HS-27A (cell line): ENCODE results near the gene ELMO1.

ENCODE experiments used
- DNase-seq: peaks from one replicate; pipeline ENCODE4 v3.0.0-alpha.2; 2012; ENCODE audit warnings: low read depth, missing footprints

The ELMO1 gene

DNA sequence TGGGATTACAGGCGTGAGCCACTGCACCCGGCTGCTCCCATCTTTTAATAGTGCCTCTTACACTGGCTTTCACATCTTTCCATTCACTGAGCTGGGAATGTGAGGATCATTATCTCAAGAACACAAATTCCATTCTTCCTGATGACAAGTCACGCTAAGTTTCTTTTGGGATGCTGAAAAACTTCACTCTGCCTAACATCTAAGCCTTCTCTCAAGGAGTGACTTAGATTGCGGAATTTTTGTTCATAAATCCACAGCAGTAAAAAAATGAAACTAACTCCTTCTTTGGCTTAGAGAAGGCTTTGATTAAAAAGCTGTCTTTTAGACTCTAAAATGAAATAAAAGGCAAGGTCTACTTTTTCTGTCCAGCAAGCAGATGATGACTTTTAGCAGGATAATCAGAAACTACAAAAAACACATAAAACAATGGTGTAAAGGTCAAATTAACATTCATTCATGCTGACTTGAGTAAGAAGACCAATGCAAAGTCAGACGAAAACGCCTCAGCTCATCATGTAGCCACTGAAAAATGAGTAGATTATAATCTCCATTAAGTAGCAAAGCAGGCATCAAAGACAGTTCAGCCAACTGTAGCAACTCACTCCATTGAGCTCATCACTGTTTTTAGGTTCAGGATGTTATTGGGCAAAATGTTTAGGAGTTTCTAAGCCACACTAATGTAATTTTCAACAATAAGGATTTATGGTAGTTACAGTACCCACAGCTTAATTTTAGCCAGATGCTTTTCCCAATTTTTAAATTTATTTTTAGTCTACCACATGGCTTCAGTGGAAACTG, 178.8 kb downstream of the ELMO1 start:
- DNase-seq, result no peak

DNA sequence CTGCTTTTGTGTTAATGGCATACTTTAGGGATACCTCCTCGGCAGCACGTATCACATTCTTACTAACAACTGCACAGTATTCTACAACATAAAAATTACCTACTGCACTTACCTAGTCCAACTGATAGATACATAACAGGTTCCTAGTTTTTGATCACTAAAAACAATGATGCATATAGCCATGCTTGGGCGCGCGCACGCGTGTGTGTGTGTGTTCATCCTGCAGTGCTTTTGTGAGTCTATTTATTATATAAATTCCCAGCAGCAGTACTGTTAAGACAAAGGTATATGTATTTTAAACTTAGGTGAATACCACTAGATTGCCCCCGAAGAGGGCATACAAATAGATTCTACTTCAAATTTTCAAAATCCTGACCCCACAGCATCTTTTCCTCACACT, 181.4 kb downstream of the ELMO1 start:
- DNase-seq, result no peak

DNA sequence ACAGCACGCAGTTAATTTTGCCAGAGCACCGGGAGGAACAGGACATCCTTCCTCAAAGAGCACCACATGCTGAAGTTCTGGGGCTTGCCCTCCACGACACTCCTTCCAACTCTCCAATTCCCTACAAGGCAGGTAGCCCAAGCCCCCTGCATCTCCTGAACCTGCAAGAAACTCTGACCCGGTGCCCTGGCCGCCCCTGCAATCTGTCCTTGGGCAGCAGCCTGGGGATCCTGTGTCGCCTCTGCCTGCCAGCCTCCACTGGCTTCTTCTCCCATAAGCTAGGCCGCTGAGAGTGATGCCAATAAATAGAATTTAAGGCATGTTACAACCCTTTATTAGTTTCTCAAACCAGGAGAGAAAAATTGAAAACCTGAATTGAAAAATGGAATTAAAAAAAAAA, 182.8 kb downstream of the ELMO1 start:
- DNase-seq, result no peak

DNA sequence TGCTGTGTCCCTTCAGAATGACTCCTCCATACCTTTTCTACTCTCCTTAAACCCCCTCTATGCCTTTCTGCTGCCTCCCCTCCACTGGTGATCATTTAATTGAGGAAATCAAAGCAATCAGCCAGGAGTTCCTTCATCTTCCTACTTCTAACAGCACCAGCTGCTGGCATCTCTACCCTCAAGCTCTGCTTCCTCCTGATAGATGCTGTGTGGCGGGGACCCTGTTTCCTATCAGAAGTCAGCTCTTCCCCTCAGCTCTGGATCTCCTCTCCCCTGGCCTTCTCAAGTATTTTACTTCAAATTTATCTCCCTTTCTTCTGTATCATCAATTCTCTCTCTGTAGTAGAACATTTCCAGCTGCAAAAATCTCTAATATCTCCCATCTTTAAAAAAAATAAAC, 183.7 kb downstream of the ELMO1 start:
- DNase-seq, result no peak

DNA sequence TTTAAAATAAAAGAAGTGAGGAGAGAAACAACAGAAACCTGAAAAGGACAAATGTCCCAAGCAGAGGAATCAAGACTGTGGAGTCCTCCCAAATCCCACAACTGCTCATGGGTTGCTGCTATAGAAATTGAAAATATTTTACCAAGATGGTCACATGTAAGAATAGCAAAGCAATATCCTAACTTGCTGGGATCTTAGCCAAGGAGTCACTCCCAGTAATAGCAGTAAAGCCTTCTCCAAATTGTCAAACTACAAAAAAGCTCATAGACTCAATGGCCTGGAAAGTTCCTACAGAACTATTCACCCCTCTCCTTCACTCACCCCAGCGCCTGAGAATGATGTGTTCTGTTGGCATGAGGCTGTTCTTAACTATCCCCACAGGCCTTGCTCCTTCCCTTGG, 186.5 kb downstream of the ELMO1 start:
- DNase-seq, result no peak

DNA sequence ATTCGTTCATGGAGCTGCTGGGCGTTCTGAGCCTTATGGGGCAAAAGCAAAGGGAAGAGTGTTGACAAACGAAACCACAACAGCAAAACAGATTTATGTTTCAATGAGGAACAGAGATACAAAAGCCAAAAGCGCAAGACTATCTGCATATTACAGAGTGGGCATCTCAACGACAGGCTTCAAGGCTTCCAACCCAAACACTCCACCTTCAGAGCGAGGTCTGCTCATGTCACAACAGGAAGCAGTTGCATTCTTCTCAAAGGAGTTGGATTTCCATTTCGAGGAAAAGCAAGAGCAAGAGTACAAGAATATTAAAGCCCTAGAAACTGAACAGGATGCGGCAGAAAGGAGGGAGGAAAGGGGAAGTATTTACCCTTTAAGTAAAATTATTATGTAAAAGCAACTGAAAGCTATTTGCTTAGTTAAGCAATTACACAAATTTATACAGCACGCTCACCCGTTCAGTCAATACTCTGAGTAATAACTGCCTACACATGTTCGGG, 189.3 kb downstream of the ELMO1 start:
- DNase-seq, result no peak

DNA sequence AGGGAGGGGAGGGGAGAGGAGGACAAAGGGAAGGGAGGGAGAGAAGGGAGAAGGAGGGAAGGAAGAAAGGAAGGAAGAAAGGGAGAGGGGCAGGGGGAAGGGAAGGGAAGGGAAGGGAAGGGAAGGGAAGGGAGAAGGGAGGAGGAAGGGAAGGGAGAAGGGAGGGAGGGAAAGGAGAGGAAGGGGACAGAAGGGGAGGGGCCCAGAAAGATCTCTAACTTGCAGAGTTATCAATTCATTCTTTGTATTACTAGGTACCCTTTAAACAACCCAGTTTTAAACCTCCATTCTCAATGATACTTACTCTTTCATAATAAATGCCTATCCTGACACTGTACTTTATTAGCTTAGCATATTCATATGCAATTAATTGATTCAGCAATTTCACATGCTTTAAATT, 192.0 kb downstream of the ELMO1 start:
- DNase-seq, result no peak

DNA sequence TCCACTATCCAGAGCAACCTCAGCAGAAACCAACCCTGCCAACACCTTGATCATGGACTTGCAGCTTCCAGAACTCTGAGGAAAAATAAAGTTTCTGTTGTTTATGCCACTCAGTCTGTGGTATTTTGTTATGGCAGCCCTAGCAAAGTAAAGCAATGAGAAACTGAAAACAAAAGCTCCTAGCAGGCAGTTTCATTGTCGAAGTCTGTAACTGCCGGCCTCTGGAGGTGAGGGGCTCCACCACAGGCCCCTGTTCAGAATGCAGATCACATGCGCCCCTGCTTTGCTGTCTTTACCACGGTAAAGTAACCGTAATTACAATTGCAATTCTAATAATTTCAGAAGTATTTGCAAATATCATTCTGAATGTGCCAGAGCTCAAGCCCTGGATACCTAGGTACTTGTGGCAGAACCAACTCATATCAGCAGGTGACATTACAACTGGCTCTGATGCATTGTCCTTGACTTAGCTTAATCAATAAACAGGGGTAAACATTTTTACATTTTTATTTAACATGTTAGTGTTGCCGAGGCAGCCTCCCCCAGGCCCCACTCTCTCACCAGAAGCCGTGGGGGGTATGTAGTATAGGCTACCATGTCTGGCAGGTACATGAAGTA, 193.2 kb downstream of the ELMO1 start:
- DNase-seq, result no peak

DNA sequence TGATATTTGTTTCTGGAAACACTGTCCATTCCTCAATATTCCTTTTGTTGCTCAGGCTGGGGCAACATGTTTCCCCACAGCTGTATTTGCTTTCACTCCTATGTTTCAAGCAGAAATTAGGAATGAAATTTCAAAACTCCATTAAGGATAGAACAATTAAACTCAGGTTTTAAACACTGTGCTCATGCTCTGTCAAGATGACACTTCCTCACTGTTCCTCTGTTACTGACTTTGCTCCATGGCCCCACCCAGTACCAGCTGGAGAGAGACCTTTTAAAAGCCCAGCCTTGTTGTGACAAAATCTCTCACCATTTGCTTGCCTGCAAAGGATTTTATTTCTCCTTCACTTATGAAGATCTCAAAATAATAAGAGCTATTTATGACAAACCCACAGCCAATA, 197.4 kb downstream of the ELMO1 start:
- no peak for DNase-seq

DNA sequence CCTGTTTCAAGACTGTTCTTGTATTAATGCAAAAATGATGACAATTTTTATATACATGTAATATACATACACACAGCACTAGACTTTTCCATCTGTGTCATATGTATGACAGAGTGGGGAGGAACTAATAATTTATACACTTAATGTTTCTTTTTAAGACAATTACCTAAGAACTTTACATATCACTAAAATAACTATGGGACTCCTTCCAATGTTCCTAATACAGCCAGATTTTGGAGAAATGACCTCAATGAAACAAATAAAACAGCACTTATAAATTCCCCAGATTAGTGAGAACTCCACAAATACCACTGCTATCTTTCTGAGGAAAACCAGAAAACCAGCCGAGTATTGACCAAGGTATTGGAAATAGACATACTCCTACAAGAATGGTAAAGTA, 199.4 kb downstream of the ELMO1 start:
- DNase-seq, result no peak

DNA sequence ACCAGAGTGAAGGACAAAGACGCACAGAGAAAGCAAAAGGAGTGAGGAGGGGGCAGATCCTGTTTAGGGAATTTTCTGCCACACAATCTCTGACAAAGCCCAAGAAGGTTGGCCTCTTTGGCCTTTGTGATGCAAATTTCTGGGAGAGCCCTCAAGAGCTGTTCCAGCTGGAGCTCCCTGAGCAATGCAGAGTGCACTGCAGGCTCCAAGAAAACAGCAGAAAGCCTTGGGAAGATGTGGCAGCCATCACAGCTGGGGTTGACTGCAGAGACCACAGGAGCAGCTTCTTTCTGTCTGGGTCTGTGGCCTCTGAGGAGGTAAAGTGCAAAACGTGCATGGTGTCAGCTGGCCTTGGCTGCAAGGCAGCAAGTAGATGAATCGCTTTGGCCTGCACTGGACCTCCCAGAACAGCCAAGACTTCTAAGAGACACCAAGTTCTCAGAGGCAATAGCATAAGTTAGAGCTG, 200.2 kb downstream of the ELMO1 start:
- no peak for DNase-seq

DNA sequence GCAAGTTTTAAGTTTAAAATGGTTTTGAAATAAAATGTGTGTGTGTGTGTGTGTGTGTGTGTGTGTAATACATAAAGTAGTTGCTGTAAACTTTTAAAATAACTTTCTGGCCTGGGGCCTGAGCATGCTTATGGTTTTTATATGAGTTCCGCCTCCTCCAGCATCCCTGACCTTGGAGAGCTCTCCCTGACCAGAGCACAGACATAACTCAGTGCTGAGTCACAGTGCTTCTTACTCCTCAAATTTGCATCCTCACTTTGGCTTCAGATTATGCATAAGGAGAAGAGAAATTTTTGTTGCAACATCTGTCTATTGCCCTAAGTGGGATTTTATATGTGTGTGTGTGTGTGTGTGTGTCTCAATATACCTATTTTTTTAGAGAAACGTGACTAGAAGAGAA, 200.8 kb downstream of the ELMO1 start:
- no peak for DNase-seq

DNA sequence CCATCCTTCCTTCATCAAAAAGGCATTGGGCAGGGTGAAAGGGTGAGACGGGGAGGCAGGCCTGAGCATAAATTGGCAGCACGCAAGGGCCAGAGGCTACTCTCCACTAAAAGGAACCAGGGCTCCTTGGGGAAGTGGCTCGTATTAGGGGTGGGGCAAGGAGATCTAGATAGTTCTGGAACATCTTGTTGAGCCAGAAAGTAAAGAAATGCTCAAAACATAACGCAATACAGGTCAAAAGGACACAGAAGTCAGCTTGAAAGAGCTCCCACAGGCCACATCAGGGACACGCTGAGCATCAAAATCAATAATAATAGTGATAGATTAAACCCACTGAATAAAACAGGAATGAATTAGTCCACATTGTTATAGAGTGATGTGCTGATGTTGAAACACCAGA, 203.1 kb downstream of the ELMO1 start:
- DNase-seq, result no peak

DNA sequence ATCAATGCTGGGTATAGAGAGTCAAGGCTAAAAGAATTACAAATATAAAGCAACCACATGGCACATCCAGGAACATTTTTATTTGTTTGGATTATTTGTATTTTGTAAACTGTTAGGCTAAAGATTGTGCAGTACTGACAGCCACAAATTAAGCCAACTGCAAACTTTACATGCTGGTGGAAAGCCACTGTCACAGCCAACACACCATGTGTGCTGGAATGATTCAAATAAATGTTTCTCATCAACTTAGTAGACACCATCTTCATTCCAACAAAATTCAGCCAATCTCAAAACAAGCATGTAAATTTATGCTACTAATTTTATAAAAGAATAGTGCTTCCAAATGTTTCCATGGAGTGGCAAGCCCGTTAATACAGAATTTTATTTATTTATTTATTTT, 211.8 kb downstream of the ELMO1 start:
- no peak for DNase-seq

DNA sequence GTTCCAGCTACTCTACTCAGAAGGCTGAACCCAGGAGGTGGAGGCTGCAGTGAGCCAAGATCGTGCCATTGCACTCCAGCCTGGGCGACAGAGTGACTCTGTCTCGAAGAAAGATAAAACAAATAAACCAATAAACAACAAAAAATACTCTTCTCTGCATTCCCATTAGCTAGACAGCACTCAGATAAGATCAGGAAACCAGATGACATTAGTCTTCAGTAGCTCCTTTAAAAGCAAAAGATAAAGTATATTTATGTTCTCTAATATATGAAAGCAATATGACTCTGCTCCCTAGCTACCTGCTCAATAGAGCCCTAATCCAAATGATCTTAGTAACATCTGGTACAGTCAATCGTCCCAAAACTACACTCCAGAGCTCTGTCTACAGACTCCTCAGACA, 212.9 kb downstream of the ELMO1 start:
- no peak for DNase-seq

DNA sequence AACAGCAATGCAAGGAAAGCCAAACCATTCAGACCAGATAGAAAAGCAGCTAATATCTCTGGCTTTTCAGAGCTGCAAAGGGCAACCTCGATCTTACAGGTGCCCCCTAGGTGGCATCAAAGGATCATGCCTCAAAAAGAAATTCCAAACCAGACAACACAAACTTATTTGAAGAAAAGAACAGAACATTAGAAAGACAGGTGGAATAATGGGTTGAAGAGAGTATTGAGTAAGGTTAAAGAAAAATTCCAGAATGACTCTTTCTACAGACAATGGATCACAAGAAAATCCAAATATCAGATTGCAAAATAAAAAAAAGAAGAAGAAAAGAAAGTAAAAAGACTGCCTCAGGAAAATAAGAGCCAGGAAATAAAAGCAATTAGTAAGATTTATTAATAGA, 213.7 kb downstream of the ELMO1 start:
- DNase-seq, result no peak

DNA sequence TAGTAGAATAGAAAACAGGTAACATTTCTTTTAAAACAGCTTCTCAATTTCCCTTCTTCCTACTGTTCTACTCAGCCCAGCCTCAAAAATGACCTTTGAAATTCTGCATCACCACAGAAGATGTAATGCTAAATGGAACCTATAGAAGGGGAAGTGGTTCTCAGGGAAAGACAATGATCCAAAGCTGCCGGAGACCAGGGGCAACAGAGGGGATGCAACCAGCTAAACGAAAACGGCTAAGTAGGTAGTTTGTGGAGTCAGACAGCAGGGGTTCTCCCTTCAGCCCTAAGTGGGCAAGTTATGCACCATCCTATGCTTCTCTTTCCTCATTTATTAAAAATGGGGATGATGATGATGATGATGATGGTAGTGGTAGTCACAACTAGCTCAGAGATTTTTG, 214.3 kb downstream of the ELMO1 start:
- DNase-seq, result no peak

DNA sequence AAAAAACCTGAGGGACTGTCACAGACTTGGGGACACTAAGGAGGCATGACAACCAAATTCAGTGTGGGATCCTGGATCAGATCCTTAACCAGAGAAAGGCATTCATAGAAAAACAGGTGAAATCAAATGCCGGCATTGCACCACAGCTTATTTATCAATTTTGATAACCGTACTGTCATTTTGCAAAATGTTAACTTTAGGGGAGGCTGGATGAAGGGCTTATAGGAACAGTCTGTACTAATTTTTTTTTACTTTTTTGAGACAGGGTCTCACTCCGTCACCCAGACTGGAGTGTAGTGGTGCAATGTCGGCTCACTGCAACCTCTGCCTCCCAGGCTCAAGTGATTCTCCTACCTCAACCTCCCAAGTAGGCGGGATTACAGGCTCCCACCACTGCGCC, 217.1 kb downstream of the ELMO1 start:
- DNase-seq, result no peak

DNA sequence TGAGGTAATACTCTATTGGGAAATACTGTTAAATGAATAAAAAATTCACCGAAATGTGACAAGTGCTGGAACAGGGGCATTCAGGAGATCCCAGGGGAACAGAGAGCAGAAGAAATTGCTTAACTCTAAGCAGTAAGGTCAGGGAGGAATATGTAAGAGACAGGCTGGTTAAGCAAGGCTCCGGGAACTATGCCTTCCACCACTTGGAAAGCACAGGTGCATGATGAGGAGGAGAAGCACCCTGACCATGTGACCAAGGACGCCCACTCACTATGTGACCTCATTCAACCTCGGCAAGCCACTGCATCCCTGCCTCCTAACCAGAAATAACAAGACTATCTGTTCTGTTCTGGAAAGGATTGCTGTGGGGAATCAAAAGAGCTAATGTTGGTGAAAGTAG, 218.4 kb downstream of the ELMO1 start:
- DNase-seq, result no peak

DNA sequence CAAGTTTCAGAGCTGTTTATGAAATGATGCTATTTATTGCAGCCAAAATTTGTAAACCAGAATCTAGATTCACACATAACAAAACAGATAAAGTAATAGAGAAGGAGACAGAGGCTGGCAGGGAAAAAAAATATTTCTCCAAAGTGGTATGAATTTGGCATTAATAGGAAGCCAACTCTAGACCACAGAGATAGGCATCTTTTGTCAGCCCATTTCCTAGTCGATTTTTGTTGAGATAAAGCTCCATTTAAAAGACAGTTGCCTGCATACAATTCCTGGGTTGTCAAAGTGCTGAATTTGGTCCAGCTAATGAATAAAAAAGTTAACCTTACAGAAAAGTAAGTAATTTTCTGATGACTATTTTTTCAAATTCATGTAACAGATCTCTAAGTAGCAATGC, 219.3 kb downstream of the ELMO1 start:
- DNase-seq, result no peak

DNA sequence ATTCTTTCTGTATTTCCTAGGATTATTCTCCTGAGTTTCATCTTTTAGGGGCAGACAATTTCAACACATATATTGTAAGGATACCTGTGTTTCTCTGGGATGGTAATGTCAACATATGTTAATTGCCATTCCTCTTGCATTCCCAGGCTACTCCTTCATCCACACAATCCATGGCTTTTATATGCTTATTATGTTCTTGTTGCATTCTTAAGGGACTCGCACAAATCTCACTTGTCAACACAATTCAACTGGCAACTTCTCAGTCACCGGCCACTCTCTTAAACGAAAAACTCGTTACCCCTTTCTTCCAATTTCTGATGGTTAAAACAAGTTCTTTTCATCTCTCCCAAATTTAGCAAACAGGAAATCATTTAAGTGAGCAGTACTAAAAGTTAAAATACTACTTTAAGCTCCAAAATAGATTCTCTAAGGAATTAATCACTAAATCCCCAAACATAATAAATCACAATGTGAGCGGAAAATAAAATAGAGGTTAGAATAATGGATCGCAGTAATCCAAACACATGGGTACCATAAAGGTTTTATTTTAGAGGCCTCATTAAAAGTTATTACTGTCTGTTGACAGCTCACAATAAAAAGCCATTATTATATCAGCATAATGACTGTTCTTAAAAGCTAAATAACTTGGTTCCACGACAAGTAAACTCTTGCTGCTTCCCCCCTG, 223.2 kb downstream of the ELMO1 start:
- DNase-seq, result no peak

DNA sequence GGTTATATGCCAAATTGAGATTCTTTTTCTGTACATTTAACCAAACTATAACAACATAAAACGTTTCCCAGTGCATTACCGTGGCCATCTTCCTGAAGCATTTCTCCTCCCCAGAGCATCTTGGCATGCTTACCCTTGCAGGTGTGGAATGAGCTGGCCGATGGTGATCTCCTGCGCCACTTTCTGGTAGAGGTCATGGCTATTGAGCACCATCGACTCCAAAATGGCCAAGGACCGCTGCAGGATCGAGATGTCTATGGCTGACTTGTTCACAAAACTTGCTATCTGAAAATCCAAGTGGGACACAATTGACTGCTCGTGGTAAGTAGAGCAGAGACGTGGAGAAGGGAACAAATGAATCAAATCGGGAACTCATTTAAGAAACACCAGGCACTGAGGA, 223.9 kb downstream of the ELMO1 start:
- DNase-seq, result no peak

DNA sequence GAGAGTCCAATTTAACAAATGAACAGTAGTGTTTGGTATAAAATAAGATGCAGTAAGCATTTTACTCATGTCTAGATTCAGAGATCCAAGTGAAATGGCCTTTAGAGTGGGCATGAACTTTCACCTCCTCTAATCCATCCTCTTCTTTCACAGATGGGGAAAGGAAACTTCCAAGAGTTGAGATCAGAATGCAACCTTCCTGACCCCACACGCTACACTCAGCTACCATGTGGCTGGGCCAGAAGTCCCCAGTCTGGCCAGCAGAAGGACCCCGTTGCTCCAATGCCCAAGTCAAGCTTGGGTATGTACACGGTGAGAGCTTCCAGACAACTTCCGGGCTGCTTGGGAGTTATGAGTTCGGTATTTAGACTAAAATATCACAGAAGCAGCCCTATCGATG, 228.0 kb downstream of the ELMO1 start:
- DNase-seq, result no peak
